Ramos (cell line): ENCODE measurements around the gene C9orf153.

ENCODE experiments used
- in situ Hi-C: fragments of 300-500 bp; cut with MboI; formaldehyde crosslinking; loops from one replicate; pipeline ENCODE4 v1.14.3; 2022; ENCODE audit warnings: low sequenced_read_pairs; ENCODE audit not compliant: unreplicated experiment

Gene C9orf153

GRCh38 chr9:86274821-86275643 lies 15.6 kb upstream of the C9orf153 start:
- in situ Hi-C loops = no loop called here

DNA sequence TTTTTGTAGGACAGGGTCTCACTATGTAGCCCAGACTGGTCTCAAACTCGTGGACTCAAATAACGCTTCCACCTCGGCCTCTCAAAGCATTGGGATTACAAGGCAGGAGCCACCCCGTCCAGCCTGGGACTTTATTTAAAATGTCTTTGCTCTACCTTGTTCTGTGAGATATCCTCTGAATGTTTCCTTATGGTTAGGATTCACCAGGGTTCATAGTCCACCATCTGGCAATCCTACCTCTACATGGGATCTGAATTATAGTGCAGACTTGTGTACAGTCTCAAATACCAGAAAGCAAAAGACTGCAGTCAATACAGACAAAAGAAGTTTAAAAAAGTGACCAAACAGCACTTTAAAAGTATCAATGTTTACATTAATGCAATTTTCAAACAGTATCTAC lies 12.8 kb upstream of the C9orf153 start:
- in situ Hi-C loops = no loop called here

GRCh38 chr9:86263876-86264275 lies 4.4 kb upstream of the C9orf153 start:
- in situ Hi-C loops = no loop called here

DNA sequence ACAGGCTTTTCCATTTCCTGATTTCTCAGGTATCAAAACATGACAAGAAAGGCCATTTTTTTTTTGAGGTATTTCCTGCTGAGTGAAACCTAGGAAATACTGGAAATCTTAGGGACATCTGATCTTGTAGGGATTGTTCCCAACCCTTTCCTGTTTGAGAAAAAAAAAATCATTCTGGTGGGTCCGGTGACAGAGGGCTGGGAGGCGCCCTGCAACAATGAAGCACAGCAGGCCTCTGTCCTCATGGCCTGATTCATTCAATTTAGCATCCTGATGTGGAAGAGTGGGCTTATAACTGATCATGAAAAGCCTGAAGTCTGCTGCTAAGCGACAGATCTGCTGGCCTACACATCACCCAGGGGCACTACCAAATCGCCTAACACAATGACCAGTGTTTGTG lies 3.0 kb upstream of the C9orf153 start:
- in situ Hi-C loops = no loop called here

DNA sequence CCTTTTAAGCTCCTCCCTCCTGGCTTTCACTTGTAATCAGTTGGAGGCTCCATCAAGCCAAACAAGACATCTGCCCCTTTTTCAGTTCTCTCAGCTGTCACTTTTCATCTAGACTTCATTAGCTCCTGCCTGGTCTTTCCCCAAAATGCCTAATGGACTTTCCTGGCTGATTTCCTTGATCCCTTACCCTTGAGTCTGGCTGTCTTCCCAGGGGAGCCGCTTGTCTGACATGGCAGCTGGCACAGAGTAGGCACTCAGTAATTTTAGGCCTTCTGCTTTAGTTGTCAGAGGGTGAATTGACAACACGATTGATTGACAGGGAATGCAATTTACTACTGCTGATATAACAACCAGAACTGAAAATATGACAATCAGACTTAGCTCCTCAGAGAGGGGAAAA lies 2.1 kb downstream of the C9orf153 start:
- in situ Hi-C loops = no loop called here

DNA sequence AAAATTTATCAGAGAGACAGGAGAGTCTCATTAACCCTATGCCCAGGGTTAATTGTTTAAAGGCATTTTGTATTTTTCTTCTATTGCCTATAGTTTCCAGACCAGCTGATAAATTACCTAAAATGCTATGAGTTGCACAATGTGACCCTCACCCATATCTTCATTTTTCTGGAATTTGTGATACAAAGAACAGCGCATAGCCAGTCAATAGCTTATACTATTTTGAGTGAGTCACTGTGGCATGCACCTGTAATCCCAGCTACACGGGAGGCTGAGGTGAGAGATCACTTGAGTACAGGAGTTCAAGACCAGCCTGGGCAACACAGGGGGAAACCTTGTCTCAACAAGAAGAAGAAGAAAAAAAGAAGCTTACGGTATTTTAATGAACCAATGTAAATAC lies 2.8 kb downstream of the C9orf153 start:
- in situ Hi-C loops = no loop called here

DNA sequence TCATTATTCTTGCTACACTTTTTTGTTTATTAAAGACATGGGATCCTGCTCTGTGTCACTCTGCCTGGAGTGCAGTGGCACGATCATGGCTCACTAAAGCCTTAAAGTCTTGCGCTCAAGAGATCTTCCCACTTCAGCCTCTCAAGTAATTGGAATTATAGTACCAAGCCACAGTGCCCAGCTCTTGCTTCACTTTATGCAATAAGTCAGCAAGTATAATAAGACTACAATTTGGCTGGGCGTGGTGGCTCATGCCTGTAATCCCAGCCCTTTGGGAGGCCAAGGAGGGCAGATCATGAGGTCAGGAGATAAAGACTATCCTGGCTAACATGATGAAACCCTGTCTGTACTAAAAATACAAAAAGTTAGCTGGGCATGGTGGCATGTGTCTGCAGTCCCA lies 5.9 kb downstream of the C9orf153 start:
- in situ Hi-C loops = no loop called here

- in situ Hi-C loops = no loop called here
Measured at GRCh38 chr9:86252870-86253269, 6.6 kb downstream of the C9orf153 start.

DNA sequence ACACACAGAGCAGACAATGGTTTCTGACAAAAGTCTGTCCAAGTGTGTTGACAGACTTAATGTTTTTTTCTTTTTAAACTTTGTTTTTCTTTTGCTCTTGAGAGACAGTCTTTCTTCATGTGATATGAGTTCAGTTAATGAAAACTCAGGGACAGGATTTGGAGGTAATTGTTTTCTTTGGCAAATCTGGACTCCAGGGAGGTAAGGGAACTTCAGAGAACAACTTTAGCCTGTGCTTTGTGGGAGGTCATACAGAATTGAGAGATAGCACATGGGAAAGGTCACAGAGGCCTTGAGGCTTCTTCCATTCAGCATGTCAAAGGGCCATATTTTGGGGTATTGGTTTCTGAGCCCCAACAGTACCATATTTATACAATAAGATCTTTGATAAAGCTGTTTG lies 9.3 kb downstream of the C9orf153 start:
- in situ Hi-C loops = no loop called here

- in situ Hi-C loops = loop anchor here (25.0 kb wide), 2 partner anchors 111 to 411 kb away; no protein-coding TSS in a partner anchor
Measured at GRCh38 chr9:86248746-86249145, 10.7 kb downstream of the C9orf153 start.

GRCh38 chr9:86246752-86247161 lies 12.7 kb downstream of the C9orf153 start:
- in situ Hi-C loops = loop anchor here (25.0 kb wide), 2 partner anchors 109 to 409 kb away; no protein-coding TSS in a partner anchor

GRCh38 chr9:86242071-86242470 lies 17.4 kb downstream of the C9orf153 start:
- in situ Hi-C loops = loop anchor here (25.0 kb wide), 2 partner anchors 105 to 405 kb away; no protein-coding TSS in a partner anchor

- in situ Hi-C loops = loop anchor here (25.0 kb wide), 2 partner anchors 104 to 404 kb away; no protein-coding TSS in a partner anchor
Measured at GRCh38 chr9:86241216-86241615, 18.2 kb downstream of the C9orf153 start.

GRCh38 chr9:86238861-86239770 lies 20.3 kb downstream of the C9orf153 start:
- in situ Hi-C loops = loop anchor here (25.0 kb wide), 2 partner anchors 102 to 402 kb away; no protein-coding TSS in a partner anchor

DNA sequence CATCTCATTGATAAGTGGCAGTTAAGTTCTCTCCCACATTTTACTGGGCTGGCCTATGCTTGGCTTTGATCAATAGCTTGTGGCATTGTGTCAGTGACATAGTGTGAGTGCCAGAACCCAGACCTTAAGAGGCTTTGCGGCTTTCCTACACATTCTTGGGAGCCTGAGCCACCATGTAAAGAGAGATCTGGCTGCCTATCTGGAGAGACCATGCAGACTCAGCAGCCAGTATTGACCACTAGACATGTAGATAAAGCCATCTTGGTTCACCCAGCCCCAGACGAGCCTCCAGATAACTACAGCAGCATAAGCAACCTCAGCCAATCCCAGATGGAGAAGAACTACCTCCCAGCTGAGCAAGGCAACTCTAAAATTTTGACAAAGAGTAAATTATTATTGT lies 28.6 kb downstream of the C9orf153 start:
- in situ Hi-C loops = loop anchor here (25.0 kb wide), 2 partner anchors 94 to 394 kb away; no protein-coding TSS in a partner anchor

DNA sequence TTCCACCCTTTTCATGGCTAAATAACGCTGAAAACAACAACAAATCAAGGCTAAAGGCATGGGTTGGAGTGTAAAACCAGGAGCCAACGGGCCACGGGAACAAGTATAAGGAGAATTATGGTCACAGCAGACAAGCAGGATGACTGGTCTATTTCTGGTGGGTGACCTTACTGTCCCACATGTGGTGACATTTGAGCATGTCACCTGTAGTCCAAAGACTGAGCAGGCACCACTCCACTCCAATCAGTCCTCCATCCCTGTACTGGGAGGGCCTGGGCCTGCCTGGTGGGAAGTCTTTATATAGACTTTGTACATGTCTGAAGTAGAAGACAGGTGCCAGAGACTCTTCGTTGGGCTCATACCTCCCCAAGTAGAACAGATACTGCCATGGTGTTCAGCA lies 36.8 kb downstream of the C9orf153 start:
- in situ Hi-C loops = no loop called here

- in situ Hi-C loops = no loop called here
Measured at GRCh38 chr9:86219606-86220005, 39.9 kb downstream of the C9orf153 start.

GRCh38 chr9:86217076-86217755 lies 42.2 kb downstream of the C9orf153 start:
- in situ Hi-C loops = no loop called here

GRCh38 chr9:86207193-86207592 lies 52.3 kb downstream of the C9orf153 start:
- in situ Hi-C loops = no loop called here

GRCh38 chr9:86202338-86202882 lies 57.0 kb downstream of the C9orf153 start:
- in situ Hi-C loops = no loop called here
